Keratinocyte (primary cell): ENCODE measurements around the gene TPPP2.

Experiments used
- CTCF ChIP-seq, 3 experiments: IDR thresholded peaks in 1 of 3; conservative IDR thresholded peaks in 1 of 3; optimal IDR thresholded peaks in 1 of 3; 2 replicates in 2 of 3; 3 replicates in 1 of 3; pipeline versions ENCODE3 to v1.5.1; 2011; ENCODE audit warnings: low read length in 3 of 3, mild to moderate bottlenecking in 3 of 3, moderate library complexity in 2 of 3, control low read depth in 1 of 3, inconsistent platforms in 1 of 3; ENCODE audit not compliant: insufficient read depth in 2 of 3; ENCODE audit errors: extremely low read depth in 1 of 3
- EZH2 ChIP-seq: IDR thresholded peaks from one replicate; pipeline ENCODE4 v1.6.1; 2012; ENCODE audit warnings: inconsistent platforms, mild to moderate bottlenecking, low read length, moderate library complexity

GRCh38 chr14:21071225-21072030 is 41.4 kb downstream of the TPPP2 start:
- no peak for TF ChIP-seq CTCF (optimal IDR thresholded peaks at IDR 0.05 in 1 of 3, IDR thresholded peaks at IDR 0.05 in 1 of 3, conservative IDR thresholded peaks at IDR 0.05 in 1 of 3; ENCODE audit: extremely low read depth in 1 of 3, insufficient read depth in 2 of 3, low read length in 3 of 3)
- no peak for TF ChIP-seq EZH2
